ENCODE results near the gene GABRB1. TPM values are rescaled to one million over a fixed set of nuclear protein-coding genes. Genes with fewer than 3 reads are reported as not detected.

Gene GABRB1
- total and polyA plus RNA-seq, 2 experiments from 2014 or later: not detected

GRCh38 chr4:47386561-47387235, 355.3 kb downstream of the GABRB1 start:
- Histone ChIP-seq H4K20me1 (ENCODE audit: insufficient read depth) (no peaks in the 10 kb centered on the region), H3K27ac (no peak overlapping the region), H2AFZ (no peak overlapping the region), H3K27me3 (replicated peaks; ENCODE audit: insufficient read depth) (peaks cover under 1% of the 10 kb centered on the region), H3K4me2 (ENCODE audit: unreplicated experiment) (no peak overlapping the region), H3K36me3 (ENCODE audit: low read depth) (no peaks in the 10 kb centered on the region), H3K79me2 (ENCODE audit: insufficient read depth) (no peaks in the 10 kb centered on the region), H3K4me1 (ENCODE audit: insufficient read depth) (no peaks in the 10 kb centered on the region), H3K9ac (no peak overlapping the region), H3K4me3 (no peak overlapping the region), H3K9me2 (ENCODE audit: insufficient read depth) (no peaks in the 10 kb centered on the region), H3F3A (ENCODE audit: insufficient read depth) (no peaks in the 10 kb centered on the region), H3K9me3 (ENCODE audit: low read depth) (no peaks in the 10 kb centered on the region)
- in situ Hi-C loops (cut with MboI): loop anchor here (25.0 kb wide), 1 partner anchor 549 kb away; no protein-coding TSS in a partner anchor
- TF ChIP-seq EZH2 (IDR thresholded peaks at IDR 0.05; ENCODE audit: insufficient read depth, poor library complexity, severe bottlenecking) (no peak), EZH2phosphoT487 (IDR thresholded peaks at IDR 0.05; ENCODE audit: insufficient read depth, low read depth) (no peak)
- WGBS, 2 experiments (ENCODE audit: low coverage in 1 of 2, low lambda C conversion rate in 2 of 2, missing lambda C conversion rate in 2 of 2): 45 to 46% methylated on average over 2 of the region's 2 CpGs
- DNase-seq: no peak

GRCh38 chr4:47390428-47391125, 359.2 kb downstream of the GABRB1 start:
- no peaks in the 10 kb centered on the region for H3K36me3 ChIP-seq (ENCODE audit: low read depth)
- H3F3A ChIP-seq (ENCODE audit: insufficient read depth): no peaks in the 10 kb centered on the region
- no peak for DNase-seq
- no peaks in the 10 kb centered on the region for H3K9me3 ChIP-seq (ENCODE audit: low read depth)
- H4K20me1 ChIP-seq (ENCODE audit: insufficient read depth): no peaks in the 10 kb centered on the region
- H3K9ac ChIP-seq: no peak overlapping the region
- no peaks in the 10 kb centered on the region for H3K4me1 ChIP-seq (ENCODE audit: insufficient read depth)
- H2AFZ ChIP-seq: no peak overlapping the region
- H3K4me3 ChIP-seq: no peak overlapping the region
- 40 to 45% methylated on average over 5 of the region's 5 CpGs for WGBS, 2 experiments (ENCODE audit: low coverage in 1 of 2, low lambda C conversion rate in 2 of 2, missing lambda C conversion rate in 2 of 2)
- TF ChIP-seq EZH2phosphoT487 (IDR thresholded peaks at IDR 0.05; ENCODE audit: insufficient read depth, low read depth) (no peak), EZH2 (IDR thresholded peaks at IDR 0.05; ENCODE audit: insufficient read depth, poor library complexity, severe bottlenecking) (no peak)
- H3K4me2 ChIP-seq (ENCODE audit: unreplicated experiment): no peak overlapping the region
- no peak overlapping the region for H3K27ac ChIP-seq
- peaks cover 9% of the 10 kb centered on the region for H3K27me3 ChIP-seq (replicated peaks; ENCODE audit: insufficient read depth)
- H3K9me2 ChIP-seq (ENCODE audit: insufficient read depth): no peaks in the 10 kb centered on the region
- in situ Hi-C loops (cut with MboI): loop anchor here (10.0 to 25.0 kb wide), 2 partner anchors 174 to 553 kb away; no protein-coding TSS in a partner anchor
- H3K79me2 ChIP-seq (ENCODE audit: insufficient read depth): no peaks in the 10 kb centered on the region

- no peak for DNase-seq
- no peak overlapping the region for H3K4me2 ChIP-seq (ENCODE audit: unreplicated experiment)
- no peaks in the 10 kb centered on the region for H3K79me2 ChIP-seq (ENCODE audit: insufficient read depth)
- H3F3A ChIP-seq (ENCODE audit: insufficient read depth): no peaks in the 10 kb centered on the region
- H3K27me3 ChIP-seq (replicated peaks; ENCODE audit: insufficient read depth): peaks cover 9% of the 10 kb centered on the region
- in situ Hi-C loops (cut with MboI): loop anchor here (10.0 to 25.0 kb wide), 2 partner anchors 174 to 554 kb away; no protein-coding TSS in a partner anchor
- no peak overlapping the region for H3K4me3 ChIP-seq
- H3K36me3 ChIP-seq (ENCODE audit: low read depth): no peaks in the 10 kb centered on the region
- H3K9me3 ChIP-seq (ENCODE audit: low read depth): no peaks in the 10 kb centered on the region
- TF ChIP-seq EZH2phosphoT487 (IDR thresholded peaks at IDR 0.05; ENCODE audit: insufficient read depth, low read depth) (no peak), EZH2 (IDR thresholded peaks at IDR 0.05; ENCODE audit: insufficient read depth, poor library complexity, severe bottlenecking) (no peak)
- no peaks in the 10 kb centered on the region for H3K9me2 ChIP-seq (ENCODE audit: insufficient read depth)
- no peaks in the 10 kb centered on the region for H4K20me1 ChIP-seq (ENCODE audit: insufficient read depth)
- no peaks in the 10 kb centered on the region for H3K4me1 ChIP-seq (ENCODE audit: insufficient read depth)
- no peak overlapping the region for H2AFZ ChIP-seq
- 71 to 74% methylated on average over 3 of the region's 3 CpGs for WGBS, 2 experiments (ENCODE audit: low coverage in 1 of 2, low lambda C conversion rate in 2 of 2, missing lambda C conversion rate in 2 of 2)
- H3K27ac ChIP-seq: no peak overlapping the region
- H3K9ac ChIP-seq: no peak overlapping the region
These were observed 359.9 kb downstream of the GABRB1 start for GRCh38 chr4:47391256-47391655.

GRCh38 chr4:47406408-47406807, 375.0 kb downstream of the GABRB1 start:
- H3K4me2 ChIP-seq (ENCODE audit: unreplicated experiment): no peak overlapping the region
- H3K9ac ChIP-seq: no peak overlapping the region
- no peaks in the 10 kb centered on the region for H3K9me2 ChIP-seq (ENCODE audit: insufficient read depth)
- WGBS, 2 experiments (ENCODE audit: low coverage in 1 of 2, low lambda C conversion rate in 2 of 2, missing lambda C conversion rate in 2 of 2): 54 to 55% methylated on average over 2 of the region's 2 CpGs
- H2AFZ ChIP-seq: no peak overlapping the region
- no peaks in the 10 kb centered on the region for H3F3A ChIP-seq (ENCODE audit: insufficient read depth)
- no peaks in the 10 kb centered on the region for H3K9me3 ChIP-seq (ENCODE audit: low read depth)
- no peak for DNase-seq
- H3K4me1 ChIP-seq (ENCODE audit: insufficient read depth): no peaks in the 10 kb centered on the region
- no peak overlapping the region for H3K27ac ChIP-seq
- no peaks in the 10 kb centered on the region for H3K79me2 ChIP-seq (ENCODE audit: insufficient read depth)
- H3K27me3 ChIP-seq (replicated peaks; ENCODE audit: insufficient read depth): peaks cover 8% of the 10 kb centered on the region; the same call in 1 of the 2 replicates
- H4K20me1 ChIP-seq (ENCODE audit: insufficient read depth): no peaks in the 10 kb centered on the region
- no peak for TF ChIP-seq EZH2 (IDR thresholded peaks at IDR 0.05; ENCODE audit: insufficient read depth, poor library complexity, severe bottlenecking)
- TF ChIP-seq EZH2phosphoT487 (IDR thresholded peaks at IDR 0.05; ENCODE audit: insufficient read depth, low read depth): no peak
- no peaks in the 10 kb centered on the region for H3K36me3 ChIP-seq (ENCODE audit: low read depth)
- in situ Hi-C loops (cut with MboI): no loop called here
- no peak overlapping the region for H3K4me3 ChIP-seq
